H1 (cell line): ENCODE measurements around the gene JPH3. TPM values are rescaled to one million over a fixed set of nuclear protein-coding genes. Genes with fewer than 3 reads are reported as not detected.

Experiments used
- CTCF ChIA-PET: fragments of 300-600 bp; sonication (Branson Sonifier 250); formaldehyde crosslinking; loops from one replicate; lab custom pipeline; 2021; ENCODE audit not compliant: partially characterized antibody; lab: Charles Lee
- POLR2A ChIA-PET: fragments of 300-600 bp; sonication (Branson Sonifier 250); formaldehyde crosslinking; loops from one replicate; lab custom pipeline; 2021; ENCODE audit warnings: inconsistent platforms; ENCODE audit not compliant: partially characterized antibody; lab: Charles Lee
- DNase-seq, 2 experiments: peaks; one replicate each; pipeline versions ENCODE4 v3.0.0 to v3.0.0-alpha.2; 2010 to 2022; ENCODE audit warnings: low spot score in 2 of 2, low read depth in 1 of 2, mixed read lengths in 1 of 2
- FAIRE-seq: peaks from 2 replicates; lab custom pipeline; 2011; peaks lifted over from hg19 to GRCh38; lab: Jason Lieb, UNC
- H2AFZ ChIP-seq: 2 replicates; pipeline ENCODE4 v1.8.1; 2012; ENCODE audit warnings: low read length, inconsistent platforms
- H2AK5ac ChIP-seq: 2 replicates; pipeline ENCODE4 v1.6.1; 2013; ENCODE audit warnings: low read depth, low read length
- H2BK120ac ChIP-seq: replicated peaks from 2 replicates; pipeline ENCODE3; 2013; ENCODE audit warnings: low read depth, low read length, inconsistent platforms
- H2BK12ac ChIP-seq: 2 replicates; pipeline ENCODE4 v1.6.1; 2013; ENCODE audit warnings: low read depth, low read length
- H2BK15ac ChIP-seq: 2 replicates; pipeline ENCODE4 v1.6.1; 2013; ENCODE audit warnings: low read length
- H2BK20ac ChIP-seq: 2 replicates; pipeline ENCODE4 v1.6.1; 2013; ENCODE audit warnings: low read length
- H2BK5ac ChIP-seq: 2 replicates; pipeline ENCODE4 v1.6.1; 2013; ENCODE audit warnings: low read depth, low read length
- H3K14ac ChIP-seq: 2 replicates; pipeline ENCODE4 v1.6.1; 2013; ENCODE audit warnings: inconsistent platforms; ENCODE audit not compliant: insufficient read length
- H3K18ac ChIP-seq: 2 replicates; pipeline ENCODE4 v1.6.1; 2013; ENCODE audit warnings: low read length; ENCODE audit errors: extremely low read depth
- H3K23ac ChIP-seq: 2 replicates; pipeline ENCODE4 v1.6.1; 2013; ENCODE audit warnings: inconsistent platforms; ENCODE audit not compliant: insufficient read length
- H3K23me2 ChIP-seq: 2 replicates; pipeline ENCODE4 v1.6.1; 2013; ENCODE audit warnings: low read depth, low read length
- H3K27ac ChIP-seq: 2 replicates; pipeline ENCODE4 v1.6.1; 2011; ENCODE audit warnings: low read depth, low read length, inconsistent platforms
- H3K27me3 ChIP-seq, 4 experiments: replicated peaks in 1 of 4; 1 replicate in 1 of 4; 2 replicates in 3 of 4; pipeline versions ENCODE4 v1.6.1 to v1.8.1; 2011 to 2013; ENCODE audit warnings: low read length in 3 of 4, mild to moderate bottlenecking in 3 of 4, inconsistent platforms in 2 of 4, mixed read lengths in 2 of 4, moderate library complexity in 1 of 4; ENCODE audit not compliant: control insufficient read depth in 3 of 4, insufficient read depth in 3 of 4; ENCODE audit errors: extremely low read depth in 1 of 4
- H3K36me3 ChIP-seq, 4 experiments: 2 replicates each; pipeline versions ENCODE4 v1.6.1 to v1.8.1; 2011 to 2013; ENCODE audit warnings: mild to moderate bottlenecking in 4 of 4, low read length in 3 of 4, moderate library complexity in 2 of 4, control low read depth in 1 of 4, inconsistent platforms in 1 of 4; ENCODE audit not compliant: insufficient read depth in 4 of 4, control insufficient read depth in 2 of 4
- H3K4ac ChIP-seq: replicated peaks from 2 replicates; pipeline ENCODE3; 2013; ENCODE audit warnings: low read length, low read depth, mixed read lengths, inconsistent platforms; ENCODE audit not compliant: insufficient read length
- H3K4me1 ChIP-seq, 4 experiments: replicated peaks in 1 of 4; 1 replicate in 1 of 4; 2 replicates in 3 of 4; pipeline versions ENCODE4 v1.6.1 to v1.8.1; 2011 to 2013; ENCODE audit warnings: low read length in 3 of 4, inconsistent platforms in 2 of 4, mixed read lengths in 1 of 4; ENCODE audit not compliant: insufficient read depth in 4 of 4, control insufficient read depth in 3 of 4
- H3K4me2 ChIP-seq, 2 experiments: 2 replicates each; pipeline versions ENCODE4 v1.6.1 to v1.8.1; 2011 to 2013; ENCODE audit warnings: low read depth in 2 of 2, low read length in 2 of 2, control low read depth in 1 of 2, inconsistent platforms in 1 of 2, mild to moderate bottlenecking in 1 of 2; ENCODE audit not compliant: insufficient read depth in 1 of 2
- H3K4me3 ChIP-seq, 4 experiments: fragments of 200-600, 300-600 bp in 1 of 4; sonication (generic), shearing (Covaris generic), sonication (Bioruptor Twin) in 1 of 4; 2 replicates each; pipeline versions ENCODE4 v1.5.1 to v1.8.1; 2011 to 2016; ENCODE audit warnings: low read length in 4 of 4, low read depth in 3 of 4, control low read depth in 2 of 4, inconsistent platforms in 2 of 4, mild to moderate bottlenecking in 2 of 4, mixed read lengths in 1 of 4, moderate library complexity in 1 of 4; ENCODE audit not compliant: insufficient read depth in 2 of 4; ENCODE audit errors: extremely low read depth in 1 of 4
- H3K56ac ChIP-seq: replicated peaks from 2 replicates; pipeline ENCODE3; 2013; ENCODE audit warnings: low read depth, mild to moderate bottlenecking, mixed read lengths, low read length, inconsistent platforms; ENCODE audit not compliant: insufficient read length
- H3K79me1 ChIP-seq: 2 replicates; pipeline ENCODE4 v1.6.1; 2013; ENCODE audit warnings: low read depth, low read length, control low read depth
- H3K79me2 ChIP-seq, 2 experiments: 2 replicates each; pipeline versions ENCODE4 v1.6.1 to v1.8.1; 2012 to 2013; ENCODE audit warnings: low read length in 2 of 2, mild to moderate bottlenecking in 2 of 2, inconsistent platforms in 1 of 2; ENCODE audit not compliant: insufficient read depth in 2 of 2, control insufficient read depth in 1 of 2
- H3K9ac ChIP-seq, 4 experiments: replicated peaks in 1 of 4; 1 replicate in 1 of 4; 2 replicates in 3 of 4; pipeline versions ENCODE4 v1.6.1 to v1.8.1; 2011 to 2013; ENCODE audit warnings: low read depth in 3 of 4, low read length in 3 of 4, control low read depth in 2 of 4, mild to moderate bottlenecking in 2 of 4, moderate library complexity in 2 of 4, inconsistent platforms in 1 of 4; ENCODE audit errors: extremely low read depth in 1 of 4
- H3K9me3 ChIP-seq, 2 experiments: 2 replicates each; pipeline versions ENCODE4 v1.6.1 to v1.8.1; 2012 to 2013; ENCODE audit warnings: mild to moderate bottlenecking in 2 of 2, moderate library complexity in 2 of 2, control low read depth in 1 of 2, inconsistent platforms in 1 of 2, low read depth in 1 of 2, low read length in 1 of 2, mixed read lengths in 1 of 2; ENCODE audit not compliant: insufficient read depth in 2 of 2
- H4K20me1 ChIP-seq, 2 experiments: replicated peaks in 1 of 2; 2 replicates each; pipeline versions ENCODE3 to v1.8.1; 2011 to 2013; ENCODE audit warnings: inconsistent platforms in 2 of 2, low read length in 2 of 2, mild to moderate bottlenecking in 1 of 2; ENCODE audit not compliant: insufficient read depth in 2 of 2, control insufficient read depth in 1 of 2
- H4K5ac ChIP-seq: 2 replicates; pipeline ENCODE4 v1.6.1; 2013; ENCODE audit warnings: low read length, low read depth, mixed read lengths, inconsistent platforms; ENCODE audit not compliant: insufficient read length
- H4K8ac ChIP-seq: 2 replicates; pipeline ENCODE4 v1.8.0; 2013; ENCODE audit warnings: mild to moderate bottlenecking, moderate library complexity, low read length, inconsistent platforms; ENCODE audit not compliant: insufficient read depth; ENCODE audit errors: extremely low read depth
- H4K91ac ChIP-seq: replicated peaks from 2 replicates; pipeline ENCODE3; 2013; ENCODE audit warnings: low read length, mixed read lengths, inconsistent platforms; ENCODE audit not compliant: insufficient read length
- ATF3 ChIP-seq: IDR thresholded peaks from 2 replicates; pipeline ENCODE4 v1.6.1; 2011; ENCODE audit warnings: low read depth, mild to moderate bottlenecking, low read length; ENCODE audit not compliant: insufficient read depth
- CBX5 ChIP-seq: fragments of 300-800, 300-1000 bp; sonication (generic); IDR thresholded peaks from 2 replicates; pipeline ENCODE4 v1.7.1; 2016; ENCODE audit warnings: antibody characterized with exemption, low read length, low read depth
- CHD1 ChIP-seq: IDR thresholded peaks from 2 replicates; pipeline ENCODE4 v1.6.1; 2012; ENCODE audit warnings: low read depth, low read length, improper control_type of control experiment
- CHD2 ChIP-seq: IDR thresholded peaks from 2 replicates; pipeline ENCODE4 v1.6.1; 2012; ENCODE audit warnings: low read length, improper control_type of control experiment
- E2F6 ChIP-seq: IDR thresholded peaks from 2 replicates; pipeline ENCODE4 v1.6.1; 2012; ENCODE audit warnings: inconsistent platforms
- GTF2F1 ChIP-seq: IDR thresholded peaks from 2 replicates; pipeline ENCODE4 v1.6.1; 2012; ENCODE audit warnings: low read depth, low read length, improper control_type of control experiment, borderline replicate concordance
- KDM1A ChIP-seq: fragments of 200-600, 300-600 bp; sonication (generic); IDR thresholded peaks from 2 replicates; pipeline ENCODE4 v1.7.1; 2016; ENCODE audit warnings: mild to moderate bottlenecking, low read length, borderline replicate concordance
- MAX ChIP-seq: IDR thresholded peaks from 2 replicates; pipeline ENCODE4 v1.6.1; 2012; ENCODE audit warnings: inconsistent platforms
- POLR2A ChIP-seq, 2 experiments: IDR thresholded peaks; 1 replicate in 1 of 2; 2 replicates in 1 of 2; pipeline ENCODE4 v1.6.1; 2011; ENCODE audit warnings: low read depth in 2 of 2, low read length in 2 of 2, mild to moderate bottlenecking in 2 of 2; ENCODE audit errors: control extremely low read depth in 1 of 2
- RAD21 ChIP-seq, 2 experiments: IDR thresholded peaks in 1 of 2; conservative IDR thresholded peaks in 1 of 2; 2 replicates each; pipeline ENCODE4 v1.6.1; 2011; ENCODE audit warnings: low read depth in 2 of 2, low read length in 2 of 2, improper control_type of control experiment in 1 of 2, inconsistent platforms in 1 of 2, mild to moderate bottlenecking in 1 of 2, moderate library complexity in 1 of 2
- RBBP5 ChIP-seq: IDR thresholded peaks from 2 replicates; pipeline ENCODE4 v1.7.1; 2012; ENCODE audit warnings: low read depth, mild to moderate bottlenecking, inconsistent platforms, low read length, moderate library complexity, borderline replicate concordance
- SIN3A ChIP-seq, 2 experiments: IDR thresholded peaks in 1 of 2; conservative IDR thresholded peaks in 1 of 2; 2 replicates each; pipeline ENCODE4 v1.6.1; 2011 to 2012; ENCODE audit warnings: low read length in 2 of 2, improper control_type of control experiment in 1 of 2, low read depth in 1 of 2, mild to moderate bottlenecking in 1 of 2
- SIRT6 ChIP-seq: IDR thresholded peaks from one replicate; pipeline ENCODE4 v1.7.1; 2012; ENCODE audit warnings: low read length, inconsistent platforms
- WGBS, 2 experiments: shearing (Covaris generic) in 1 of 2; methylation state at CpG; one replicate each; pipeline versions ENCODE4 v1.1.6 to v1.1.7; 2013 to 2015; ENCODE audit warnings: low lambda C conversion rate in 2 of 2, mixed read lengths in 2 of 2, inconsistent platforms in 1 of 2, low coverage in 1 of 2, missing lambda C conversion rate in 1 of 2; ENCODE audit not compliant: insufficient replicate concordance in 2 of 2, insufficient coverage in 1 of 2, insufficient read length in 1 of 2; ENCODE audit errors: extremely low coverage in 1 of 2, missing lambda C conversion rate in 1 of 2; 5-methylcytosine and 5-hydroxymethylcytosine counted together
- polyA plus RNA-seq, 7 experiments: library from polyadenylated mRNA; depleted of rRNA in 3 of 7; stranded (reverse) in 5 of 7; unstranded in 2 of 7; fragments of >200 nt in 5 of 7; fragments of 200-250 nt in 2 of 7; gene quantifications; 1 replicate in 5 of 7; 2 replicates in 1 of 7; 4 replicates in 1 of 7; pipeline versions ENCODE4 v1.2.1 to v1.2.3, GENCODE V29; 2011 to 2013; ENCODE audit warnings: missing spikeins in 2 of 7, mixed read lengths in 2 of 7
- total RNA-seq: library from RNA; stranded (reverse); fragmentation: NEBNext Ultra II Directional; extraction: Animal tissue kit (Norgen Biotek cat#: 25700); gene quantifications from 2 replicates; pipeline ENCODE4 v1.2.1, GENCODE V29; 2021

Gene JPH3
- total and polyA plus RNA-seq, 2 of the 8 experiments (the other 6 are each of a cell fraction or from before 2014, with no cell fraction given), result 10.3 to 28.3 TPM

GRCh38 chr16:87661561-87661960 is 59.3 kb downstream of the JPH3 start:
- POLR2A ChIA-PET, result no interaction called here
- H3K4me2 ChIP-seq, result no peak overlapping the region
- H2BK20ac ChIP-seq, result no peak overlapping the region
- no peak overlapping the region for H4K91ac ChIP-seq
- no peaks in the 10 kb centered on the region for H3K9me3 ChIP-seq
- no peaks in the 10 kb centered on the region; the same call in 1 of the 2 replicates for H3K79me1 ChIP-seq
- no peak overlapping the region for H2BK5ac ChIP-seq
- no peak overlapping the region for H2BK12ac ChIP-seq
- no peak overlapping the region for H3K14ac ChIP-seq
- no peak overlapping the region for H3K4me3 ChIP-seq
- H4K20me1 ChIP-seq, result peaks cover 0 to 11% of the 10 kb centered on the region in 2 experiments
- no peak overlapping the region for H2BK15ac ChIP-seq
- no peak overlapping the region for H3K4ac ChIP-seq
- no peaks in the 10 kb centered on the region for H3K79me2 ChIP-seq
- H4K8ac ChIP-seq, result no peak overlapping the region
- no peak overlapping the region for H2AFZ ChIP-seq
- H2BK120ac ChIP-seq, result no peak overlapping the region
- no peaks in the 10 kb centered on the region for H3K23me2 ChIP-seq
- H3K23ac ChIP-seq, result no peak overlapping the region
- H3K36me3 ChIP-seq, result no peaks in the 10 kb centered on the region
- no peak overlapping the region for H4K5ac ChIP-seq
- H2AK5ac ChIP-seq, result no peak overlapping the region
- no peak overlapping the region for H3K9ac ChIP-seq
- H3K18ac ChIP-seq, result no peak overlapping the region
- DNase-seq, result peak; percentile 31 to 91
- peak; percentile 68 for FAIRE-seq
- 33% methylated on average over 15 of the region's 16 CpGs; no CpG with 5 or more reads in 1 of the 2 experiments for WGBS, 2 experiments
- H3K56ac ChIP-seq, result no peak overlapping the region
- no peak overlapping the region for H3K27ac ChIP-seq
- no peaks in the 10 kb centered on the region for H3K27me3 ChIP-seq
- CTCF ChIA-PET, result no interaction called here
- peaks cover 0 to 19% (median 8%) of the 10 kb centered on the region in 4 experiments; a peak in 6 of 7 replicates for H3K4me1 ChIP-seq
- TF ChIP-seq CHD1, result no peak
- TF ChIP-seq CHD2, result no peak
- TF ChIP-seq POLR2A (IDR thresholded peaks at IDR 0.05; ENCODE audit: control extremely low read depth in 1 of 2, low read depth in 2 of 2, low read length in 2 of 2), result no peak
- TF ChIP-seq SIN3A (conservative IDR thresholded peaks at IDR 0.05 in 1 of 2, IDR thresholded peaks at IDR 0.05 in 1 of 2; ENCODE audit: low read depth in 1 of 2, low read length in 2 of 2), result peak; percentile 93 to 94
- TF ChIP-seq RAD21 (IDR thresholded peaks at IDR 0.05 in 1 of 2, conservative IDR thresholded peaks at IDR 0.05 in 1 of 2; ENCODE audit: low read depth in 2 of 2, low read length in 2 of 2), result peak; percentile 2 to 14; a peak in 1 of 4 replicates
- no peak for TF ChIP-seq SIRT6
- no peak for TF ChIP-seq ATF3
- TF ChIP-seq CBX5, result no peak
- peak; percentile 22; the same call in 1 of the 2 replicates for TF ChIP-seq MAX
- TF ChIP-seq E2F6, result no peak
- TF ChIP-seq RBBP5, result no peak
- TF ChIP-seq GTF2F1, result no peak
- TF ChIP-seq KDM1A, result no peak
